ENCODE results near the gene LRRN4. TPM values are rescaled to one million over a fixed set of nuclear protein-coding genes. Genes with fewer than 3 reads are reported as not detected.
A peak's percentile ranks its signal among the peaks of the same experiment; 100 is the strongest.

LRRN4 gene
- polyA plus RNA-seq, 1 donor: 6.3 TPM

DNA sequence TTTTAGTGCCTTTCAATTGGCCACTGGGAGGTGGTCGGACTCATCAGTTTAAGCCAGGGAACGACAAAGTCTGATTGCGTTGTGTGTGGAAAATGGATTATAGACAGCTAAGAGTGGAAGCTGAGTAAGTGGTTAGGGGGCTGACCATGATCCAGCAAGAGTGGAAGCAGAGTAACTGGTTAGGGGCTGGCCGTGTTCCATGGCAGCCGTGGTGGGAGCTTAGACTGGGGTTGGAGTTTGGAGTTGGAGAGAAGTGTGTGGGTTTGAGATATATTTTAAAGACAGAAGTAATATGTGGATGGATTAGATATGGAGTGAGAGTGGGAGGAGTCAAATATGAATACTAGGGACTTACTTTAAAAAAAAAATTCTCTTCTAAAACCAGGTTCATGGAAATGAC is 41.7 kb downstream of the LRRN4 start:
- H3K9me3 ChIP-seq (ENCODE audit: control insufficient read depth, low read depth, low read length): no peaks in the 10 kb centered on the region
- DNase-seq: no peak
- no peak overlapping the region for H3K27ac ChIP-seq (ENCODE audit: low read length)
- no peaks in the 10 kb centered on the region for H3K4me1 ChIP-seq (ENCODE audit: control insufficient read depth, insufficient read depth, low read length)
- peaks cover 57% of the 10 kb centered on the region for H3K36me3 ChIP-seq (ENCODE audit: control insufficient read depth, insufficient read depth, low read length)
- no peak overlapping the region for H3K4me3 ChIP-seq (ENCODE audit: low read length)
- no peaks in the 10 kb centered on the region for H3K27me3 ChIP-seq (ENCODE audit: control insufficient read depth, insufficient read depth, low read length)
- 100% methylated on average over 3 of the region's 5 CpGs for WGBS (ENCODE audit: insufficient coverage, low lambda C conversion rate)

DNA sequence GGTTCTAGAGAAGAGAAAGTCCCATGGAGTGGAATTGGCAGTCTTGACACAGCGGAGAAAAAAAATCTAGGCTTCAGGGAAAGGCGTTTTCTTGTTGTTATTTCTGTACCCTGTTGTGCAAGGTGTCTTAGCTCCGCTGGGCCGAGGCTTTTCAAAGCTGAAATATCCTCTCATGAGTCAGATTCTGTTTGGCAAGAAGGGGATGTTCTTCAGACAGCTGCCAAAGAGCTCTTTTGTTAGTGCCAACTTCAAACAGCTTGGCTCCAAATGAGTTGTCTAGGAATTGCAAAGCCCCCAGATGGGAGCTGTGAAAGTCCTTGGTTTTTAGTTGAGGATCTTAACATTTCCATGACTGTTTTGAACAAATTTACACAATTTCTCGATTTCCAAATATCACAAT is 45.6 kb downstream of the LRRN4 start:
- H3K4me3 ChIP-seq (ENCODE audit: low read length): peak overlapping the region; percentile 87
- whole genome bisulfite sequencing (ENCODE audit: insufficient coverage, low lambda C conversion rate): 50% methylated on average over 2 of the region's 5 CpGs

DNA sequence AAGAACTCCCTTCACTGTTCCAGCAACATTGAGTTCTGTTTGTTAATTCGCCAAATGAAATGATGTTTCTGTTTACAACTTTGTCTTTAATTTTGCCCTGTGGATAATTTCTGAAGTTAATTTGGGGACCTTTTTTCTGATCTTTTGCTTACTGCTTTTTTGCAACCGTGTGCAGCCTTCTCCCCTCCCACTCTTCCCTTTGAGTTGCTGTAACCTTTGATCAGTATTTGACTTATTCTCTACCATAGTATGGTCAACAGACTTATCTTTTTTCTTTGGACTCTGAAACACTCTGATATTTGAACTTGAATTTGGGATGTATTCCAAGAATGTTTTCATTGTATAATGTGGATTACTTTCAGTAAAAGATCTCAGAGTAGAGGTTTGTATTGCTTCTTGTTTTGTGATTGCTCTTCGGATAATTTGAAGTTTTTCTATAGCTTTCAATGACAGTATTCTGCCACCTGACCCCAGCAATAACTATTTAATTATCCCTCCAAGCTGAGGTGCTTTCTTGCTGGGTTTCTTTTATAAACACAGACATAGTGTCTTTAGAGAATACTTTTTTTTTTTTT is 46.2 kb downstream of the LRRN4 start:
- Histone ChIP-seq H3K27me3 (ENCODE audit: control insufficient read depth, insufficient read depth, low read length) (no peaks in the 10 kb centered on the region), H3K27ac (ENCODE audit: low read length) (peak overlapping the region; percentile 27), H3K4me1 (ENCODE audit: control insufficient read depth, insufficient read depth, low read length) (no peaks in the 10 kb centered on the region), H3K9me3 (ENCODE audit: control insufficient read depth, low read depth, low read length) (no peaks in the 10 kb centered on the region), H3K36me3 (ENCODE audit: control insufficient read depth, insufficient read depth, low read length) (peaks cover 27% of the 10 kb centered on the region), H3K4me3 (ENCODE audit: low read length) (peak overlapping the region; percentile 87)
- peak in 1 of 2 donors; percentile 58 for DNase-seq
- 11% methylated on average over 1 of the region's 3 CpGs for WGBS (ENCODE audit: insufficient coverage, low lambda C conversion rate)

More for the DNA sequence above, 45.6 kb downstream of the LRRN4 start:
- no peaks in the 10 kb centered on the region for H3K9me3 ChIP-seq (ENCODE audit: control insufficient read depth, low read depth, low read length)
- H3K4me1 ChIP-seq (ENCODE audit: control insufficient read depth, insufficient read depth, low read length): no peaks in the 10 kb centered on the region
- peak in 1 of 2 donors; percentile 36 for DNase-seq
- H3K27ac ChIP-seq (ENCODE audit: low read length): peak overlapping the region; percentile 27
- no peaks in the 10 kb centered on the region for H3K27me3 ChIP-seq (ENCODE audit: control insufficient read depth, insufficient read depth, low read length)
- peaks cover 32% of the 10 kb centered on the region for H3K36me3 ChIP-seq (ENCODE audit: control insufficient read depth, insufficient read depth, low read length)

DNA sequence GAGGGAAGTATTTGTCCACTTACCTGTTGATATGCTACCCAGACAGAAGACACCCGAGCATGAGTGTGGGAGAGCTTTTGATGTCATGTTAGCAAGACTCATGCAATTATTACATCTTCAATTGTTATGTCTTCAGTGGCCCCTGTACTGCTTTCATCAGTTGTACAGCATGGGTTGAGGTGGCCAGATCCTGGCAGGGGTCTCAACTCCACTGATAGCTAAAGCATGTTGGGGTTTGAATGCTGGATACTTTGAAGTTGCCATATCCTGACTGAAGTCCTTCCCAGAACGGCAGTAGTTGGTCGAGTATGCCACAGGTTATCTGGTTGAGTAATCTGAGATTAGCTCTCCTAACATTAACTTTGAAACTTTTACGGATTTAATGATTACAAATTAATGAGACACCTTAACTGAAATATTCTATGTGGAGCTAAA is 46.7 kb downstream of the LRRN4 start:
- Histone ChIP-seq H3K27ac (ENCODE audit: low read length) (peak overlapping the region; percentile 27), H3K36me3 (ENCODE audit: control insufficient read depth, insufficient read depth, low read length) (peaks cover 22% of the 10 kb centered on the region), H3K27me3 (ENCODE audit: control insufficient read depth, insufficient read depth, low read length) (no peaks in the 10 kb centered on the region), H3K4me3 (ENCODE audit: low read length) (peak overlapping the region; percentile 87), H3K9me3 (ENCODE audit: control insufficient read depth, low read depth, low read length) (no peaks in the 10 kb centered on the region), H3K4me1 (ENCODE audit: control insufficient read depth, insufficient read depth, low read length) (no peaks in the 10 kb centered on the region)
- WGBS (ENCODE audit: insufficient coverage, low lambda C conversion rate): 0% methylated on average over 1 of the region's 4 CpGs
- peak in 1 of 2 donors; percentile 41 for DNase-seq

DNA sequence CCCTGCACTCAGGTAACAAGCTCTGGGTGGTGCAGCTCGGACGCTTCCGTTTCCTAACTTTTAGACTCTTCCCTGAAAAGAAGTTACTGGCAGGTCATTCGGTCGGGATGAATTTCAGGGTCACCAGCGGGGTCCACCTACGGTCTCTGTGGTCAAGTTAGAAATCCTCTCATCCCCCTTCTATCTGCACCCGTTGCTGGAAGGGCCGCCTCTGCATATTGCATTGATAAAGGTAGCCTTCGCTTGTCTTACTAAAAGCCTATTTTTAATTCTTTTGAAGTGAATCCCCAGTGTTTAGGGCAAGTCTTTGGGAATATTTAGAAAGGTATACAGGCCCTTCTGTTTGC is 47.3 kb downstream of the LRRN4 start:
- WGBS (ENCODE audit: insufficient coverage, low lambda C conversion rate): no CpG with 5 or more reads among the region's 10 CpGs
- Histone ChIP-seq H3K36me3 (ENCODE audit: control insufficient read depth, insufficient read depth, low read length) (peaks cover 17% of the 10 kb centered on the region), H3K4me1 (ENCODE audit: control insufficient read depth, insufficient read depth, low read length) (no peaks in the 10 kb centered on the region), H3K27me3 (ENCODE audit: control insufficient read depth, insufficient read depth, low read length) (no peaks in the 10 kb centered on the region), H3K4me3 (ENCODE audit: low read length) (peak overlapping the region; percentile 87), H3K9me3 (ENCODE audit: control insufficient read depth, low read depth, low read length) (no peaks in the 10 kb centered on the region), H3K27ac (ENCODE audit: low read length) (peak overlapping the region; percentile 27)
- DNase-seq: no peak

DNA sequence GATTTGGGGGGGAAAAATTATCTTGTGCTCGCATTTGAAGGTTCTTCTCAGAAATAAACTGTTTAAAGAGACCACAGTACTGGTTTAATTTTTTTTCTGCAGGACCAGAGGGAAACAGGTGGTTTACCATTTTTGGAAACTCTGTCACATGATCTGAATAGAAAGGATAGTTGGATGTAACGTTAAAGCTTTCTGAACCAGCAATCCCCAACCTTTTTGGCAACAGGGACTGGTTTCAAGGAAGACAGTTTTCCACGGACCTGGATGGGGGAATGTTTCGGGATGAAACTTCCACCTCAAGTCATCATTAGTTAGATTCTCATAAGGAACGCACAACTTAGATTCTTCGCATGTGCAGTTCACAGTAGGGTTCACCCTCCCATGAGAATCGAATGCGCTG is 53.0 kb downstream of the LRRN4 start:
- whole genome bisulfite sequencing (ENCODE audit: insufficient coverage, low lambda C conversion rate): no CpG with 5 or more reads among the region's 8 CpGs
- Histone ChIP-seq H3K4me3 (ENCODE audit: low read length) (no peak overlapping the region), H3K27me3 (ENCODE audit: control insufficient read depth, insufficient read depth, low read length) (no peaks in the 10 kb centered on the region), H3K4me1 (ENCODE audit: control insufficient read depth, insufficient read depth, low read length) (no peaks in the 10 kb centered on the region), H3K9me3 (ENCODE audit: control insufficient read depth, low read depth, low read length) (no peaks in the 10 kb centered on the region), H3K36me3 (ENCODE audit: control insufficient read depth, insufficient read depth, low read length) (peaks cover 7% of the 10 kb centered on the region), H3K27ac (ENCODE audit: low read length) (no peak overlapping the region)
- DNase-seq: no peak

DNA sequence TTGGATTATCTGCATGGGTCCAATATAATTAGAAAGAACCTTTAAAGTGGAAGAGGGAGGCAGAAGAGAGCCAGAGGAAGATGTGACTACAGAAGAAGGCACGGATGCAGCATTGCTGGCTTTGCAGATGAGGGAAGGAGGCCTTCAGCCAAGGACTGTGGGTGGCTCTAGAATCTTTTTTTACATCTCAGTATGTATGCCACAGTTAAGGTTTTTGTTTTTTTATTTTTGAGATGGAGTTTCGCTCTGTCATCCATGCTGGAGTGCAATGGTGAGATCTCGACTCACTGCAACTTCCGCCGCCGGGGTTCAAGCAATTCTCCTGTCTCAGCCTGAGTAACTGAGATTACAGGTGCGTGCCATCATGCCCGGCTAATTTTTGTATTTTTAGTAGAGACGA is 54.1 kb downstream of the LRRN4 start:
- no peaks in the 10 kb centered on the region for H3K4me1 ChIP-seq (ENCODE audit: control insufficient read depth, insufficient read depth, low read length)
- peaks cover 15% of the 10 kb centered on the region for H3K36me3 ChIP-seq (ENCODE audit: control insufficient read depth, insufficient read depth, low read length)
- no peak for DNase-seq
- no peak overlapping the region for H3K27ac ChIP-seq (ENCODE audit: low read length)
- WGBS (ENCODE audit: insufficient coverage, low lambda C conversion rate): 100% methylated on average over 1 of the region's 9 CpGs
- H3K9me3 ChIP-seq (ENCODE audit: control insufficient read depth, low read depth, low read length): no peaks in the 10 kb centered on the region
- H3K4me3 ChIP-seq (ENCODE audit: low read length): no peak overlapping the region
- no peaks in the 10 kb centered on the region for H3K27me3 ChIP-seq (ENCODE audit: control insufficient read depth, insufficient read depth, low read length)

DNA sequence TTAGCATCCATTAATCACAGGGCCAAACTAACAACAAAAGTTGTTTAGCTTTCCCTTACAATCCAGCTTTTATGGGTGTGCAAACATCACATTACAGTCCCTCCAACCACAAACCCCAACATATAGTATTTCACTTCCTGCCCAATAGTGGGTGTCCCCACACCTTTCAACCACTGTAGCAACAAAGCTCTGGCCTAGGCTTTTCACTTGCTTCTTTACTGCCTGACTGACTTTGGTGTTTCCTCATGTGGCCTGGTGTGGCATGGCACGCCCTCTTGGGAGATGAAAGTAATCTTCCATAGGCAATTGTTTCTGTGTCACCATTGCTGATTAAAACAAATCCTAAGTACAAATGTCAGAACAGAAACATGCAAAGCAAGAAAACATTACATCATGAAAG is 57.1 kb downstream of the LRRN4 start:
- Histone ChIP-seq H3K4me1 (ENCODE audit: control insufficient read depth, insufficient read depth, low read length) (no peaks in the 10 kb centered on the region), H3K27ac (ENCODE audit: low read length) (no peak overlapping the region), H3K4me3 (ENCODE audit: low read length) (no peak overlapping the region), H3K36me3 (ENCODE audit: control insufficient read depth, insufficient read depth, low read length) (peaks cover 17% of the 10 kb centered on the region), H3K9me3 (ENCODE audit: control insufficient read depth, low read depth, low read length) (no peaks in the 10 kb centered on the region), H3K27me3 (ENCODE audit: control insufficient read depth, insufficient read depth, low read length) (no peaks in the 10 kb centered on the region)
- DNase-seq: peak; percentile 45 to 72
- no CpG with 5 or more reads among the region's 1 CpG for WGBS (ENCODE audit: insufficient coverage, low lambda C conversion rate)

DNA sequence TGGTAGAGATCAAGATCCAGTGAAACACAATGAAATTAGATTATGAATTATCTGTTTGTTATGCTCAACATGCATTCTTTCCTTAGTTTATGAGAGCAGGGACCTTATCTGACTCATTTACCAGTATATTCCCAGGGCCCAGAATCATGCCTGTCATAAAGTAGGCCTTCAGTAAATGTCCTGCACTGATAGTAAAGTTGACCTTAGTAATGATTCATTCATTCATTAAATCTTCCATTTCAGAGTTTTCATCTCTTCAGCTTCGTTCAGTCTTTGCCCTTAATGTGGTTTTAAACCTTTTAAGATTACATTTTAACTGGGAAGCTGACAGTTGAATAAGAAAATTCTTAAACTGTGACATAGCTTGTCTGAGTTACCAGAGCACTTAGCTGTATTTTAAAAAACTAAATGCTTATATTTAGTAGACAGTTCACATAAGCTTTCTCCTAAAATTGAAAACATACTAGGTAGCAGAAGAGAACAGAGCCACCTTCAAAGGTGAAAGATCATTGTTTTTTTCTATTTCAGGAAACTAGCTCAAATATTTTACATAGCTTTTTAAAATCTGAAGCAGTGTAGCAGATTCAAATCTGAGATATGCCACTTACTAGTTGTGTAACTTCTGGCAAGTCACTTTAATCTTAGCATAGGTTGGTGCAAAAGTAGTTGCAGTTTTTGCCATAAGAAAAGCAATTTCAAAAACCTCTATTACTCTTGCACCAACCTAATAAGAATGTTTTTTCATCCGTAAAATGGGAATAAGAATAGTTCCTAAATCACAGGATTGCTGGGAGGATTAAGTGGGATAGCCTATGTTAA is 62.0 kb downstream of the LRRN4 start:
- Histone ChIP-seq H3K27ac (ENCODE audit: low read length) (peak overlapping the region; percentile 30), H3K4me1 (ENCODE audit: control insufficient read depth, insufficient read depth, low read length) (no peaks in the 10 kb centered on the region), H3K9me3 (ENCODE audit: control insufficient read depth, low read depth, low read length) (no peaks in the 10 kb centered on the region), H3K27me3 (ENCODE audit: control insufficient read depth, insufficient read depth, low read length) (no peaks in the 10 kb centered on the region), H3K4me3 (ENCODE audit: low read length) (no peak overlapping the region), H3K36me3 (ENCODE audit: control insufficient read depth, insufficient read depth, low read length) (peaks cover 22% of the 10 kb centered on the region)
- DNase-seq: peak in 1 of 2 donors; percentile 49
- no CpG with 5 or more reads among the region's 2 CpGs for WGBS (ENCODE audit: insufficient coverage, low lambda C conversion rate)

DNA sequence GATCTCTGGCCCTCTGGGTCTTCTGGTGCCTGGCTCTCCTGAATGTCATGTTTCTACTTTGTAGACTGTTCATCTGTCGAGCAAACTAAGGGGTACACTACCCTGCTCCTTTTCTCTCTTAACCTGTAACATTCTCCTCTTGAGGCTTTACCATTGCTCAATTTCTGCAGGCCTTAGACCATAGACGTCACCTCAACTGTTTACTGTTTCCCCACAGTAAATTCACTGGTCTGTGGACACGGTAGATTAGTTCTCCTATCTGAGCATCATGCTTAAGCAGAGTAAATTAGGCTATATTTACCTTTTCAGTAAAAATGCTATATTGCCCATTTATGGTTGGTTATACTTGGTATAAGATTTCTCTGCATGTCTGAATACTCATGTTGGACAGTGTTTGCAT is 62.9 kb downstream of the LRRN4 start:
- 80% methylated on average over 1 of the region's 3 CpGs for WGBS (ENCODE audit: insufficient coverage, low lambda C conversion rate)
- Histone ChIP-seq H3K27me3 (ENCODE audit: control insufficient read depth, insufficient read depth, low read length) (no peaks in the 10 kb centered on the region), H3K4me3 (ENCODE audit: low read length) (no peak overlapping the region), H3K4me1 (ENCODE audit: control insufficient read depth, insufficient read depth, low read length) (no peaks in the 10 kb centered on the region), H3K27ac (ENCODE audit: low read length) (no peak overlapping the region), H3K36me3 (ENCODE audit: control insufficient read depth, insufficient read depth, low read length) (peaks cover 23% of the 10 kb centered on the region), H3K9me3 (ENCODE audit: control insufficient read depth, low read depth, low read length) (no peaks in the 10 kb centered on the region)
- DNase-seq: no peak
